SK-N-SH treated with all-trans-retinoic acid at 6 μM for 48 hours (cell line): ENCODE data around the gene CXCR6.

Source experiments
- ATAC-seq: fragments of 200-7000 bp; cut with Tn5 transposase; 3 replicates; pipeline ENCODE4 v1.9.1; 2020; ENCODE audit warnings: mild to moderate bottlenecking, moderate library complexity
- ARNTL ChIP-seq: fragments of 450-650 bp; formaldehyde crosslinking; IDR thresholded peaks from 2 replicates; pipeline ENCODE4 v1.5.0; 2020; ENCODE audit warnings: low read depth, mild to moderate bottlenecking, moderate library complexity, borderline replicate concordance
- BACH2 ChIP-seq: fragments of 250-450 bp; sonication (Bioruptor Pico); IDR thresholded peaks from 2 replicates; pipeline ENCODE4 v1.9.0; 2021; ENCODE audit warnings: mild to moderate bottlenecking, borderline replicate concordance
- CREB5 ChIP-seq: fragments of 250-450 bp; sonication (Bioruptor Pico); IDR thresholded peaks from 2 replicates; pipeline ENCODE4 v1.5.1; 2020; ENCODE audit warnings: low read depth, mild to moderate bottlenecking, moderate library complexity
- CSRNP3 ChIP-seq: fragments of 250-450 bp; sonication (Bioruptor Pico); IDR thresholded peaks from 2 replicates; pipeline ENCODE4 v1.5.1; 2021; ENCODE audit warnings: mild to moderate bottlenecking, moderate library complexity
- ISL1 ChIP-seq: fragments of 250-450 bp; sonication (Bioruptor Pico); IDR thresholded peaks from 2 replicates; pipeline ENCODE4 v2.1.2; 2022; ENCODE audit warnings: mild to moderate bottlenecking, moderate library complexity
- RARB ChIP-seq: fragments of 250-450 bp; sonication (Bioruptor Pico); IDR thresholded peaks from 2 replicates; pipeline ENCODE4 v1.8.0; 2021; ENCODE audit warnings: mild to moderate bottlenecking, moderate library complexity
- SNAI2 ChIP-seq: fragments of 250-450 bp; sonication (Bioruptor Pico); IDR thresholded peaks from 2 replicates; pipeline ENCODE4 v1.5.0; 2020; ENCODE audit warnings: mild to moderate bottlenecking, moderate library complexity
- TCF4 ChIP-seq: fragments of 250-450 bp; sonication (Bioruptor Pico); IDR thresholded peaks from 2 replicates; pipeline ENCODE4 v1.8.0; 2021; ENCODE audit warnings: mild to moderate bottlenecking, moderate library complexity, borderline replicate concordance
- TSHZ2 ChIP-seq: fragments of 250-450 bp; sonication (Bioruptor Pico); IDR thresholded peaks from 2 replicates; pipeline ENCODE4 v1.5.0; 2020; ENCODE audit warnings: mild to moderate bottlenecking, moderate library complexity
- ZC3H10 ChIP-seq: fragments of 250-450 bp; sonication (Bioruptor Pico); IDR thresholded peaks from 2 replicates; pipeline ENCODE4 v1.5.1; 2021; ENCODE audit warnings: mild to moderate bottlenecking, moderate library complexity
- ZFP3 ChIP-seq: fragments of 250-450 bp; sonication (Bioruptor Pico); IDR thresholded peaks from 2 replicates; pipeline ENCODE4 v1.5.0; 2020; ENCODE audit warnings: mild to moderate bottlenecking, moderate library complexity
- ZFP30 ChIP-seq: fragments of 450-650 bp; formaldehyde crosslinking; IDR thresholded peaks from 2 replicates; pipeline ENCODE4 v1.5.0; 2022; ENCODE audit warnings: mild to moderate bottlenecking, moderate library complexity
- ZNF565 ChIP-seq: fragments of 450-650 bp; formaldehyde crosslinking; conservative IDR thresholded peaks from 2 replicates; pipeline ENCODE4 v1.5.0; 2020; ENCODE audit warnings: low read depth, mild to moderate bottlenecking, moderate library complexity

Gene CXCR6

GRCh38 chr3:45910892-45911291 is 32.4 kb upstream of the CXCR6 start:
- no peak for ATAC-seq
- TF ChIP-seq ZNF565 (CRISPR knock-in tag) (no peak), CSRNP3 (CRISPR knock-in tag) (no peak), SNAI2 (no peak), CREB5 (no peak), TSHZ2 (CRISPR knock-in tag) (no peak), BACH2 (CRISPR knock-in tag) (no peak)

- TF ChIP-seq ZC3H10 (CRISPR knock-in tag) = no peak
- no peak for TF ChIP-seq ISL1
- TF ChIP-seq BACH2 (CRISPR knock-in tag) = no peak
- no peak for TF ChIP-seq RARB (CRISPR knock-in tag)
- TF ChIP-seq TCF4 (CRISPR knock-in tag) = no peak
- no peak for TF ChIP-seq TSHZ2 (CRISPR knock-in tag)
- no peak for TF ChIP-seq ZFP30 (CRISPR knock-in tag)
- no peak for ATAC-seq
Observed at GRCh38 chr3:45911511-45912226, 31.6 kb upstream of the CXCR6 start.

GRCh38 chr3:45912435-45912834 is 30.8 kb upstream of the CXCR6 start:
- TF ChIP-seq CSRNP3 (CRISPR knock-in tag) = no peak
- no peak for TF ChIP-seq TCF4 (CRISPR knock-in tag)
- no peak for TF ChIP-seq ARNTL
- TF ChIP-seq TSHZ2 (CRISPR knock-in tag) = no peak
- no peak for TF ChIP-seq ISL1
- TF ChIP-seq ZFP3 (CRISPR knock-in tag) = no peak
- ATAC-seq = no peak
